H4 (cell line): ENCODE results near the gene NUDT4B. TPM values are rescaled to one million over a fixed set of nuclear protein-coding genes. Genes with fewer than 3 reads are reported as not detected.
"Not testable (repeated sequence)": the region's sequence is repeated elsewhere in the genome, so short reads cannot be mapped to it uniquely, and the experiment has no call there.

Experiments used
- DNase-seq: peaks from one replicate; pipeline ENCODE4 v3.0.0-alpha.2; 2015; ENCODE audit warnings: low spot score
- total RNA-seq: library from RNA; depleted of rRNA; stranded (reverse); fragments of >200 nt; shearing (Covaris generic); gene quantifications from 2 replicates; pipeline ENCODE4 v1.2.3, GENCODE V29; 2014; rRNA removed

NUDT4B gene
- total RNA-seq, result 6.2 and 12.2 TPM in 2 replicates

- DNase-seq, result not testable (repeated sequence)
These were observed at the start of gene NUDT4B for GRCh38 chr1:148748563-148749334. TSS of gene NUDT4B (plus strand) at chr1:148748774. CDS start at chr1:148748953, 179 bp downstream.

- not testable (repeated sequence) for DNase-seq
These were observed 49.2 kb upstream of the NUDT4B start for GRCh38 chr1:148699357-148699756.

- not testable (repeated sequence) for DNase-seq
These were observed 46.3 kb upstream of the NUDT4B start for GRCh38 chr1:148702242-148702641.

GRCh38 chr1:148703973-148704591, 44.5 kb upstream of the NUDT4B start:
- not testable (repeated sequence) for DNase-seq

GRCh38 chr1:148705316-148705948, 43.1 kb upstream of the NUDT4B start:
- DNase-seq, result not testable (repeated sequence)

- DNase-seq, result not testable (repeated sequence)
These were observed 39.7 kb upstream of the NUDT4B start for GRCh38 chr1:148708779-148709333.

- DNase-seq, result not testable (repeated sequence)
These were observed 37.6 kb upstream of the NUDT4B start for GRCh38 chr1:148710772-148711523.

GRCh38 chr1:148712353-148712752, 36.2 kb upstream of the NUDT4B start:
- DNase-seq, result not testable (repeated sequence)

GRCh38 chr1:148715518-148715917, 33.1 kb upstream of the NUDT4B start:
- DNase-seq, result not testable (repeated sequence)

GRCh38 chr1:148716966-148717520, 31.5 kb upstream of the NUDT4B start:
- not testable (repeated sequence) for DNase-seq

- not testable (repeated sequence) for DNase-seq
These were observed 27.7 kb upstream of the NUDT4B start for GRCh38 chr1:148720918-148721317.

GRCh38 chr1:148722758-148723157, 25.8 kb upstream of the NUDT4B start:
- DNase-seq, result not testable (repeated sequence)

GRCh38 chr1:148723515-148723914, 25.1 kb upstream of the NUDT4B start:
- DNase-seq, result not testable (repeated sequence)

- DNase-seq, result not testable (repeated sequence)
These were observed 23.7 kb upstream of the NUDT4B start for GRCh38 chr1:148724872-148725271.

- not testable (repeated sequence) for DNase-seq
These were observed 20.7 kb upstream of the NUDT4B start for GRCh38 chr1:148727862-148728261.

- not testable (repeated sequence) for DNase-seq
These were observed 19.4 kb upstream of the NUDT4B start for GRCh38 chr1:148729128-148729527.

- not testable (repeated sequence) for DNase-seq
These were observed 19.0 kb upstream of the NUDT4B start for GRCh38 chr1:148729541-148729940.

- not testable (repeated sequence) for DNase-seq
These were observed 16.3 kb upstream of the NUDT4B start for GRCh38 chr1:148732277-148732676.

- DNase-seq, result not testable (repeated sequence)
These were observed 14.8 kb upstream of the NUDT4B start for GRCh38 chr1:148733585-148734310.

- not testable (repeated sequence) for DNase-seq
These were observed 14.3 kb upstream of the NUDT4B start for GRCh38 chr1:148734311-148734662.
